Left ventricle myocardium inferior (tissue), 1 donor: Measurements from ENCODE around the gene AP2A2. TPM values are rescaled to one million over a fixed set of nuclear protein-coding genes. Genes with fewer than 3 reads are reported as not detected.

ENCODE experiments used
- DNase-seq: peaks from one replicate; pipeline ENCODE4 v3.0.0-alpha.2; 2020
- H3K27ac ChIP-seq: fragments of 200-600 bp; replicated peaks from 2 replicates; pipeline ENCODE4 v1.8.0; 2021
- H3K27me3 ChIP-seq: fragments of 200-600 bp; 2 replicates; pipeline ENCODE4 v1.8.0; 2021; ENCODE audit warnings: low read depth
- H3K36me3 ChIP-seq: fragments of 200-600 bp; 2 replicates; pipeline ENCODE4 v1.8.0; 2021
- H3K4me1 ChIP-seq: fragments of 200-600 bp; 2 replicates; pipeline ENCODE4 v1.8.0; 2021
- H3K4me3 ChIP-seq: fragments of 200-600 bp; 2 replicates; pipeline ENCODE4 v1.8.0; 2021; ENCODE audit warnings: mild to moderate bottlenecking, moderate library complexity
- H3K9me3 ChIP-seq: fragments of 200-600 bp; replicated peaks from 2 replicates; pipeline ENCODE4 v1.8.0; 2021
- CTCF ChIP-seq: fragments of 200-600 bp; IDR thresholded peaks from 2 replicates; pipeline ENCODE4 v1.8.0; 2021; ENCODE audit warnings: antibody characterized with exemption, mild to moderate bottlenecking, borderline replicate concordance
- intact Hi-C: fragments of 100-400 bp; cut with micrococcal nuclease; formaldehyde crosslinking; loops from one replicate; pipeline ENCODE4 v1.11.0; 2022
- total RNA-seq: library from RNA; stranded (reverse); fragmentation: NEBNext Ultra II Directional; extraction: Animal tissue kit (Norgen Biotek cat#: 25700); gene quantifications from one replicate; pipeline ENCODE4 v1.2.1, GENCODE V29; 2021
- donor health status: DM: no; HTN: yes; CAD: no; lungs with severe emphysema.

The AP2A2 gene
- total RNA-seq, 1 donor from 2014 or later, result 41.4 TPM

- Histone ChIP-seq H3K4me1 (peaks cover 68% of the 10 kb centered on the region), H3K27ac (peak overlapping the region; percentile 92), H3K36me3 (no peaks in the 10 kb centered on the region), H3K27me3 (no peaks in the 10 kb centered on the region), H3K4me3 (peak overlapping the region; percentile 86), H3K9me3 (no peaks in the 10 kb centered on the region)
- DNase-seq, result no peak
- no peak for TF ChIP-seq CTCF
- intact Hi-C loops, result no loop called here
Measured at GRCh38 chr11:926341-926916, 759 bp downstream of the AP2A2 start.

GRCh38 chr11:927871-928270 lies 2.2 kb downstream of the AP2A2 start:
- H3K36me3 ChIP-seq, result no peaks in the 10 kb centered on the region
- H3K27me3 ChIP-seq, result no peaks in the 10 kb centered on the region
- H3K4me1 ChIP-seq, result peaks cover 83% of the 10 kb centered on the region
- no peak overlapping the region for H3K27ac ChIP-seq
- intact Hi-C loops, result no loop called here
- TF ChIP-seq CTCF, result no peak
- no peak overlapping the region for H3K4me3 ChIP-seq
- no peaks in the 10 kb centered on the region for H3K9me3 ChIP-seq
- DNase-seq, result no peak

- no peak for DNase-seq
- intact Hi-C loops, result no loop called here
- H3K36me3 ChIP-seq, result no peaks in the 10 kb centered on the region
- no peaks in the 10 kb centered on the region for H3K9me3 ChIP-seq
- H3K4me1 ChIP-seq, result peaks cover 92% of the 10 kb centered on the region
- H3K27me3 ChIP-seq, result no peaks in the 10 kb centered on the region
- H3K4me3 ChIP-seq, result no peak overlapping the region
- peak overlapping the region; percentile 11 for H3K27ac ChIP-seq
- no peak for TF ChIP-seq CTCF
Measured at GRCh38 chr11:928786-929185, 3.1 kb downstream of the AP2A2 start.

- no peak overlapping the region for H3K27ac ChIP-seq
- H3K9me3 ChIP-seq, result no peaks in the 10 kb centered on the region
- no peak overlapping the region for H3K4me3 ChIP-seq
- H3K27me3 ChIP-seq, result no peaks in the 10 kb centered on the region
- no peaks in the 10 kb centered on the region for H3K36me3 ChIP-seq
- intact Hi-C loops, result no loop called here
- TF ChIP-seq CTCF, result no peak
- peaks cover 96% of the 10 kb centered on the region for H3K4me1 ChIP-seq
- no peak for DNase-seq
Measured at GRCh38 chr11:929405-929804, 3.7 kb downstream of the AP2A2 start.

- Histone ChIP-seq H3K4me3 (peak overlapping the region; percentile 3), H3K27ac (peak overlapping the region; percentile 54), H3K4me1 (peaks cover 79% of the 10 kb centered on the region), H3K36me3 (no peaks in the 10 kb centered on the region), H3K9me3 (no peaks in the 10 kb centered on the region), H3K27me3 (no peaks in the 10 kb centered on the region)
- no peak for TF ChIP-seq CTCF
- DNase-seq, result no peak
- intact Hi-C loops, result no loop called here
Measured at GRCh38 chr11:931385-931784, 5.7 kb downstream of the AP2A2 start.

- Histone ChIP-seq H3K36me3 (no peaks in the 10 kb centered on the region), H3K27me3 (no peaks in the 10 kb centered on the region), H3K9me3 (no peaks in the 10 kb centered on the region), H3K27ac (peak overlapping the region; percentile 54), H3K4me3 (no peak overlapping the region), H3K4me1 (peaks cover 69% of the 10 kb centered on the region)
- TF ChIP-seq CTCF, result no peak
- DNase-seq, result no peak
- intact Hi-C loops, result no loop called here
Measured at GRCh38 chr11:932435-932834, 6.8 kb downstream of the AP2A2 start.
